ENCODE results near the gene MED31.

GRCh38 chr17:6596941-6597340, 54.5 kb downstream of the MED31 start:
- TF ChIP-seq ETS1 (IDR thresholded peaks at IDR 0.05) (no peak), CTCF (conservative IDR thresholded peaks at IDR 0.05; ENCODE audit: low read depth in 2 of 2) (no peak), REST (IDR thresholded peaks at IDR 0.05; ENCODE audit: unreplicated experiment) (no peak), EZH2 (IDR thresholded peaks at IDR 0.05; ENCODE audit: low read depth, unreplicated experiment) (no peak), JUNB (IDR thresholded peaks at IDR 0.05; ENCODE audit: unreplicated experiment) (no peak), EZH2phosphoT487 (IDR thresholded peaks at IDR 0.05; ENCODE audit: unreplicated experiment) (no peak), STAT1 (IDR thresholded peaks at IDR 0.05; ENCODE audit: unreplicated experiment) (no peak), POLR2AphosphoS5 (IDR thresholded peaks at IDR 0.05; ENCODE audit: low read depth) (no peak), CREB1 (CRISPR knock-in tag; IDR thresholded peaks at IDR 0.05; ENCODE audit: low read depth) (no peak), ZNF331 (CRISPR knock-in tag; IDR thresholded peaks at IDR 0.05; ENCODE audit: low read depth) (no peak)
